Measurements from ENCODE around the gene MRPL3. TPM values are rescaled to one million over a fixed set of nuclear protein-coding genes. Genes with fewer than 3 reads are reported as not detected.

The MRPL3 gene
- total and polyA plus RNA-seq, 2 donors (not counting 1 experiment from before 2014, with no cell fraction given), result 80.1 to 141 TPM

DNA sequence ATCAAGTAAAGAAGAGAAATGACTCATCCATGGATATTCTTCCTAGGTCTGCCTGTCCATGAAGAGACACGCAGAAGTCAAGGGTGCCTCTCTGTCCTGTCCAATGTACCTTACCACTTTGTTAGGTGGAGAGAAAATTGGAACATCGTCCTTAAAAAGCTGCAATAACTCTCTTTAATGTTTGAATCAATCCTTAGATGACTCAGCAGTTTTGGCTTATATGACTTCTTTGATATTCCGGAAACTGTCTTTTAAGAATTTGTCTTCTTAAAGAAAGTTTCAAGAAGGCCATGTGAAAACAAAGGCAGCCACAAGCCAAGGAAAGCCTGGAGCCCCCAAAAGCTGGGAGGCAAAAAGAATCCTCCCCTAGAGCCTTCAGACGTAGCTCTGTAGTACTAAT, 49.2 kb downstream of the MRPL3 start:
- H3K79me2 ChIP-seq (ENCODE audit: control insufficient read depth, insufficient read depth, low read length), result no peaks in the 10 kb centered on the region
- no peaks in the 10 kb centered on the region for H4K20me1 ChIP-seq (ENCODE audit: control insufficient read depth, extremely low read depth, insufficient read depth, low read length)
- DNase-seq (ENCODE audit: low read depth in 2 of 2), result peak; percentile 3 to 8
- no peaks in the 10 kb centered on the region for H3K27me3 ChIP-seq (ENCODE audit: control insufficient read depth, insufficient read depth, low read length)
- no peak overlapping the region for H3K9ac ChIP-seq (ENCODE audit: insufficient read depth, low read length)
- no peaks in the 10 kb centered on the region for H3K4me1 ChIP-seq (ENCODE audit: control insufficient read depth, extremely low read depth, insufficient read depth, low read length)
- no peak overlapping the region for H3K4me3 ChIP-seq (replicated peaks in 1 of 4; ENCODE audit: control extremely low read depth in 1 of 4, insufficient read depth in 1 of 4, low read depth in 3 of 4, low read length in 4 of 4)
- TF ChIP-seq EZH2 (IDR thresholded peaks at IDR 0.05; ENCODE audit: low read length, missing control alignments), result no peak
- TF ChIP-seq, protein P1, sequence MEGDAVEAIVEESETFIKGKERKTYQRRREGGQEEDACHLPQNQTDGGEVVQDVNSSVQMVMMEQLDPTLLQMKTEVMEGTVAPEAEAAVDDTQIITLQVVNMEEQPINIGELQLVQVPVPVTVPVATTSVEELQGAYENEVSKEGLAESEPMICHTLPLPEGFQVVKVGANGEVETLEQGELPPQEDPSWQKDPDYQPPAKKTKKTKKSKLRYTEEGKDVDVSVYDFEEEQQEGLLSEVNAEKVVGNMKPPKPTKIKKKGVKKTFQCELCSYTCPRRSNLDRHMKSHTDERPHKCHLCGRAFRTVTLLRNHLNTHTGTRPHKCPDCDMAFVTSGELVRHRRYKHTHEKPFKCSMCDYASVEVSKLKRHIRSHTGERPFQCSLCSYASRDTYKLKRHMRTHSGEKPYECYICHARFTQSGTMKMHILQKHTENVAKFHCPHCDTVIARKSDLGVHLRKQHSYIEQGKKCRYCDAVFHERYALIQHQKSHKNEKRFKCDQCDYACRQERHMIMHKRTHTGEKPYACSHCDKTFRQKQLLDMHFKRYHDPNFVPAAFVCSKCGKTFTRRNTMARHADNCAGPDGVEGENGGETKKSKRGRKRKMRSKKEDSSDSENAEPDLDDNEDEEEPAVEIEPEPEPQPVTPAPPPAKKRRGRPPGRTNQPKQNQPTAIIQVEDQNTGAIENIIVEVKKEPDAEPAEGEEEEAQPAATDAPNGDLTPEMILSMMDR (conservative IDR thresholded peaks at IDR 0.05 in 1 of 2, IDR thresholded peaks at IDR 0.05 in 1 of 2; ENCODE audit: low read depth in 1 of 2, low read length in 2 of 2), result no peak
- no peaks in the 10 kb centered on the region for H3K36me3 ChIP-seq (ENCODE audit: control insufficient read depth, insufficient read depth, low read length)
- no peak overlapping the region for H3K4me2 ChIP-seq (ENCODE audit: extremely low read depth, insufficient read depth, low read length)
- H3K27ac ChIP-seq (ENCODE audit: insufficient read depth, low read length), result no peak overlapping the region
- no peaks in the 10 kb centered on the region for H3K9me3 ChIP-seq (ENCODE audit: control insufficient read depth, insufficient read depth, low read depth, low read length)
- H2AFZ ChIP-seq (ENCODE audit: low read length), result no peak overlapping the region

DNA sequence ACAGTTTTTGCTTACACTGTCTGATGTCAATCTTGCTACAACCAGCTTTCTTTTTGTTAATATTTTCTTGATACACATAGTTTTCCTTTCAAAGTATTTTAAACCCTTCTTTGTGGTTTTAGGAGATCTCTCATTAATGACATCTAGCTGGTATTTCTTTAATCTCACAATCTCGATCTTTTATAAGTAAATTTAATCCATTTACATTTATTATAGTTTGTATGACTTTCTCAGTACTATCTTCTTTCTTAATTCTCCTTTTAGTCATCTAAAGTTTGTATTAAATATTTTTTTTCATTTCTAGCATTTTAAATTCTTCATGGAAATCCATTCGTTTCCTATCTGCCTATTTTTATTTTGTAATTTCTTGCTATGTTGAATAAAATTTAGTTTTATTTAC, 55.4 kb downstream of the MRPL3 start:
- Histone ChIP-seq H3K36me3 (ENCODE audit: control insufficient read depth, insufficient read depth, low read length) (no peaks in the 10 kb centered on the region), H3K27me3 (ENCODE audit: control insufficient read depth, insufficient read depth, low read length) (no peaks in the 10 kb centered on the region), H2AFZ (ENCODE audit: low read length) (no peak overlapping the region), H3K27ac (ENCODE audit: insufficient read depth, low read length) (no peak overlapping the region), H3K4me1 (ENCODE audit: control insufficient read depth, extremely low read depth, insufficient read depth, low read length) (no peaks in the 10 kb centered on the region), H3K4me2 (ENCODE audit: extremely low read depth, insufficient read depth, low read length) (no peak overlapping the region), H3K9ac (ENCODE audit: insufficient read depth, low read length) (no peak overlapping the region), H4K20me1 (ENCODE audit: control insufficient read depth, extremely low read depth, insufficient read depth, low read length) (no peaks in the 10 kb centered on the region), H3K4me3 (replicated peaks in 1 of 4; ENCODE audit: control extremely low read depth in 1 of 4, insufficient read depth in 1 of 4, low read depth in 3 of 4, low read length in 4 of 4) (no peak overlapping the region), H3K9me3 (ENCODE audit: control insufficient read depth, insufficient read depth, low read depth, low read length) (no peaks in the 10 kb centered on the region), H3K79me2 (ENCODE audit: control insufficient read depth, insufficient read depth, low read length) (no peaks in the 10 kb centered on the region)
- DNase-seq (ENCODE audit: low read depth in 2 of 2), result no peak
- TF ChIP-seq EZH2 (IDR thresholded peaks at IDR 0.05; ENCODE audit: low read length, missing control alignments), result no peak
- TF ChIP-seq, protein P1 (conservative IDR thresholded peaks at IDR 0.05 in 1 of 2, IDR thresholded peaks at IDR 0.05 in 1 of 2; ENCODE audit: low read depth in 1 of 2, low read length in 2 of 2), result no peak

DNA sequence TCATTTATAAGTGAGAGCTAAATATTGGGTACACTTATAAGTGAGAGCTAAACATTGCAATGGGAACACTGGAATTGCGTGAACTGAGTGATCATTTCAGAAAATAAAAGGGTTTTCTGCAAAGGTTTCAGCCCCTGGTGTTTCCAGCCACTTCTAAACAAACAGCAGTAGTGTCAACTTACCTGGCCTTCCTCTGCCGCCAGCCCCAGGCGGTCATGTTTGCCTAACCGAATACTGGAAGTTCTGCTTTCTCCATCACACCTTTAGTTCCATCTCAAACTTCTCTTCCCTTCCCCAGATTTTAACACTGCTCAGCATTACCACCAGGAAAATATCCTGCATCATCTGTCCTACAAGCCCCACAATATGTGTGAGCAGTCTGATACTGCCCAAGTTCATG, 58.6 kb downstream of the MRPL3 start:
- no peaks in the 10 kb centered on the region for H3K79me2 ChIP-seq (ENCODE audit: control insufficient read depth, insufficient read depth, low read length)
- H3K36me3 ChIP-seq (ENCODE audit: control insufficient read depth, insufficient read depth, low read length), result no peaks in the 10 kb centered on the region
- H3K9me3 ChIP-seq (ENCODE audit: control insufficient read depth, insufficient read depth, low read depth, low read length), result no peaks in the 10 kb centered on the region
- H3K27ac ChIP-seq (ENCODE audit: insufficient read depth, low read length), result no peak overlapping the region
- H3K4me2 ChIP-seq (ENCODE audit: extremely low read depth, insufficient read depth, low read length), result no peak overlapping the region
- H3K27me3 ChIP-seq (ENCODE audit: control insufficient read depth, insufficient read depth, low read length), result no peaks in the 10 kb centered on the region
- H2AFZ ChIP-seq (ENCODE audit: low read length), result no peak overlapping the region
- H3K4me1 ChIP-seq (ENCODE audit: control insufficient read depth, extremely low read depth, insufficient read depth, low read length), result no peaks in the 10 kb centered on the region
- TF ChIP-seq EZH2 (IDR thresholded peaks at IDR 0.05; ENCODE audit: low read length, missing control alignments), result no peak
- TF ChIP-seq, protein P1 (conservative IDR thresholded peaks at IDR 0.05 in 1 of 2, IDR thresholded peaks at IDR 0.05 in 1 of 2; ENCODE audit: low read depth in 1 of 2, low read length in 2 of 2), result no peak
- DNase-seq (ENCODE audit: low read depth in 2 of 2), result no peak
- H4K20me1 ChIP-seq (ENCODE audit: control insufficient read depth, extremely low read depth, insufficient read depth, low read length), result no peaks in the 10 kb centered on the region
- no peak overlapping the region for H3K4me3 ChIP-seq (replicated peaks in 1 of 4; ENCODE audit: control extremely low read depth in 1 of 4, insufficient read depth in 1 of 4, low read depth in 3 of 4, low read length in 4 of 4)
- H3K9ac ChIP-seq (ENCODE audit: insufficient read depth, low read length), result no peak overlapping the region

All from fibroblast of lung (primary cell).